GM18909 (cell line): Measurements from ENCODE around the gene HOXD3.

Experiments used
- ATAC-seq: cut with Tn5 transposase; IDR thresholded peaks from one replicate; pipeline ENCODE4 v1.9.1; 2021; ENCODE audit warnings: mild to moderate bottlenecking; ENCODE audit not compliant: unreplicated experiment, poor library complexity

The HOXD3 gene

GRCh38 chr2:176161825-176162626 is 4.9 kb downstream of the HOXD3 start:
- ATAC-seq, result no peak

GRCh38 chr2:176162911-176163671 is 6.0 kb downstream of the HOXD3 start:
- no peak for ATAC-seq

GRCh38 chr2:176163672-176164056 is 6.6 kb downstream of the HOXD3 start:
- no peak for ATAC-seq

- ATAC-seq, result no peak
Observed at GRCh38 chr2:176164201-176164600, 7.1 kb downstream of the HOXD3 start.

- no peak for ATAC-seq
Observed at GRCh38 chr2:176164611-176165369, 7.7 kb downstream of the HOXD3 start.

GRCh38 chr2:176165370-176166050 is 8.4 kb downstream of the HOXD3 start:
- no peak for ATAC-seq

GRCh38 chr2:176166272-176166671 is 9.2 kb downstream of the HOXD3 start:
- ATAC-seq, result no peak

- no peak for ATAC-seq
Observed at GRCh38 chr2:176167398-176167797, 10.3 kb downstream of the HOXD3 start.

GRCh38 chr2:176169181-176169580 is 12.1 kb downstream of the HOXD3 start:
- no peak for ATAC-seq

- ATAC-seq, result no peak
Observed at GRCh38 chr2:176169711-176170110, 12.6 kb downstream of the HOXD3 start.

GRCh38 chr2:176170602-176171305 is 13.6 kb downstream of the HOXD3 start:
- no peak for ATAC-seq

GRCh38 chr2:176171351-176172006 is 14.4 kb downstream of the HOXD3 start:
- ATAC-seq, result no peak

GRCh38 chr2:176172007-176172894 is 15.1 kb downstream of the HOXD3 start:
- no peak for ATAC-seq

GRCh38 chr2:176172895-176173566 is 15.9 kb downstream of the HOXD3 start:
- no peak for ATAC-seq

GRCh38 chr2:176173567-176174381 is 16.7 kb downstream of the HOXD3 start:
- ATAC-seq, result no peak

GRCh38 chr2:176174382-176174823 is 17.3 kb downstream of the HOXD3 start:
- ATAC-seq, result no peak
